Transverse colon (tissue), 3 donors: ENCODE data around the gene ATG7.
"Not testable (repeated sequence)": the region's sequence is repeated elsewhere in the genome, so short reads cannot be mapped to it uniquely, and the experiment has no call there.

Experiments
- EP300 ChIP-seq: sonication (generic); formaldehyde crosslinking; IDR thresholded peaks from one replicate; pipeline ENCODE4 v1.6.1; 2017; ENCODE audit warnings: antibody characterized with exemption, low read depth
- TF ChIP-seq, protein P1 (sequence below), 5 experiments: fragments of 200-600 bp in 3 of 5; fragments of 450-650 bp in 2 of 5; sonication (generic) in 3 of 5; IDR thresholded peaks; 1 replicate in 2 of 5; 2 replicates in 3 of 5; pipeline ENCODE4 v1.5.1; 2016 to 2017; ENCODE audit warnings: antibody characterized with exemption in 5 of 5, inconsistent platforms in 3 of 5, mild to moderate bottlenecking in 2 of 5, moderate library complexity in 1 of 5

DNA sequence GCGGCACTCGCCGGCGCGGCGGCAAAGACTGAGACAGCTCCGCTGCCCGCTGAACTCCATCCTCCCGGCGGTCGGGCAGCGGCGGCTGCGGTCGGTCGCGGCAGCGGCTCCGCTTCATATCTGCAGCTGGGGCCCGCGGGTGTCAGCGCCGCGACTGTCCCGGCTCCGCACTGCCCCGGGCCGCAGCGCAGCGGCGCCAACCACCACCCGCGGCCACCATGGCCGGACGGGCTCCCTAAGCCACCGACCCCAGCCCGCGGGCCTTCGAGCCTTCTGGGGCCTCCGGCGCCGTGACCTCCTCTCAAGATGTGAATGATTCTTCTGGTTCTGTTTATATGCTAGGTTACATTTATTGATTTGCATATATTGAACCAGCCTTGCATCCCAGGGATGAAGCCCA is 216.2 kb downstream of the ATG7 start:
- TF ChIP-seq, protein P1, sequence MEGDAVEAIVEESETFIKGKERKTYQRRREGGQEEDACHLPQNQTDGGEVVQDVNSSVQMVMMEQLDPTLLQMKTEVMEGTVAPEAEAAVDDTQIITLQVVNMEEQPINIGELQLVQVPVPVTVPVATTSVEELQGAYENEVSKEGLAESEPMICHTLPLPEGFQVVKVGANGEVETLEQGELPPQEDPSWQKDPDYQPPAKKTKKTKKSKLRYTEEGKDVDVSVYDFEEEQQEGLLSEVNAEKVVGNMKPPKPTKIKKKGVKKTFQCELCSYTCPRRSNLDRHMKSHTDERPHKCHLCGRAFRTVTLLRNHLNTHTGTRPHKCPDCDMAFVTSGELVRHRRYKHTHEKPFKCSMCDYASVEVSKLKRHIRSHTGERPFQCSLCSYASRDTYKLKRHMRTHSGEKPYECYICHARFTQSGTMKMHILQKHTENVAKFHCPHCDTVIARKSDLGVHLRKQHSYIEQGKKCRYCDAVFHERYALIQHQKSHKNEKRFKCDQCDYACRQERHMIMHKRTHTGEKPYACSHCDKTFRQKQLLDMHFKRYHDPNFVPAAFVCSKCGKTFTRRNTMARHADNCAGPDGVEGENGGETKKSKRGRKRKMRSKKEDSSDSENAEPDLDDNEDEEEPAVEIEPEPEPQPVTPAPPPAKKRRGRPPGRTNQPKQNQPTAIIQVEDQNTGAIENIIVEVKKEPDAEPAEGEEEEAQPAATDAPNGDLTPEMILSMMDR (IDR thresholded peaks at IDR 0.05), result not testable (repeated sequence)
- TF ChIP-seq EP300, result not testable (repeated sequence)
